Limb (tissue), 2 donors: Measurements from ENCODE around the gene DHCR7.
"Not testable (repeated sequence)": the region's sequence is repeated elsewhere in the genome, so short reads cannot be mapped to it uniquely, and the experiment has no call there.

Experiments used
- DNase-seq, 2 donors: peaks; one replicate each; pipeline ENCODE4 v3.0.0-alpha.2; 2016; ENCODE audit errors: extremely low spot score in 2 of 2

The DHCR7 gene

DNA sequence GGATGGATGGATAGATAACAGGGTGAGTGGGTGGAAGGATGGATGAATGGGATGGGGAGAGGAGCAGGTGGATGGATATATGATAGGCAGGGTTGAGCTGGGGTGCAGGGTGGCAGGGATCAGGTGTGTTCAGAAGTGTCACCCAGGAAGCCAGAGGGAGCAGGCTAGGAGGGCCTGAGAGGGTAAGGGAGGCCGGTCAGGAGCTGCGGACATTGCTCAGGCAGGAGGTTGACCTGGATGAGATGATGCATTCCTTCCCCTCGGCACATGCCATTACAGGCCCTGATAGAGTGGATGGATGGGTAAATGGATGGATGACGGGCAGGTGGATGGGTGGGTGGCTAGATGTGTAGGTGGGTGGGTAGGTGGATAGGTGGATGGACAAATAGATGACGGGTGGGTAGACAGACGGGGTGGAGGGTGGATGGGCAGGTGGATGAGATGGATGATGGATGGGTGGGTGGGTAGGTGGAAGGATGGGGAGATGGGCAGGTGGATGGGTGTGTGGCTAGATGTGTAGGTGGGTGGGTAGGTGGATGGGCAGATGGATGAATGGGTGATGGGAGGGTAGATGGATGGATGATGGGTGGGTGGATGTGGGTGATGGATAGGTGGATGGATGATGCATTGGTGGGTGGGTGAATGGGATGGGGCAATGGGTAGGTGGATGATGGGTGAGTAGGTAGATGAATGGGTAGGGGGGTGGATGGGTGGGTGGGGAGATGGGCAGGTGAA lies 8.0 kb downstream of the DHCR7 start:
- no peak for DNase-seq

DNA sequence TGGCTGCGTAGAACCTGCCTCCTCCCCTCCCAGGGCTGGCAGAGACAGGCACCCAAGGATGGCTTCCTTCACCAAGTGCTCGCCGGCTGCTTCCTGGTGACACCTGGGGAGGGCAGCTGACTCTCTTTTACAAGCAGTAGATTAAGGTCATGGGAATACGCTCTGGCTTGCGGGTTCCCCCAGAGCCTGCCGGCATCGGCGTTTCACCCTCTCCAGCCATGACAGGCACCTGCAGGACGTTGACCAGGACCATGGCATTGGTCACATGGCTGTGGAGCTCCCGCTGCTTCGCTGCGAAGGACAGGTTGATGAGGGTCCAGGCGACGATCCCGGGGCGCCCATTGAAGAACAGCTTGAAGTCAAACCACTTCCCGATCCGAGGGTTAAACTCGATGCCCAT lies 9.5 kb downstream of the DHCR7 start:
- DNase-seq = no peak

DNA sequence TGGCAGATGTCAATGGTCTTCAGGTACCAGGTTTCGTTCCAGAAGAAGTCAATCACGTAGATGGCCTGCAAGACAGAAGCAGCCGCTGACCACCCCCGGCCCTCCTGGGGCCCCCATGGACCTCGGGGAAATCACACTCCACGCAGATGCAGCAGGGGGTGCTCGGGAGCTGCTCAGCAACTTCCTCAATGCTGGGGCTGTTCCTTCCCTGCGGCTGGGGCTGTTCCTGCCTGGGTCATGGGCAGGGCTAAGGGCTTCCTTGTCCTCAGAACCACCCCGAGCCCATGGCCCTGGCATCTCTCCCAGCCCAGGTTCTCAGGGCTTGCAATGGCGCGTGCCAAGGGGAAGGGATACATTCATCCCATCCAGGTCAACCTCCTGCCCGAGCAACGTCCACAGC lies 10.3 kb downstream of the DHCR7 start:
- DNase-seq = no peak

DNA sequence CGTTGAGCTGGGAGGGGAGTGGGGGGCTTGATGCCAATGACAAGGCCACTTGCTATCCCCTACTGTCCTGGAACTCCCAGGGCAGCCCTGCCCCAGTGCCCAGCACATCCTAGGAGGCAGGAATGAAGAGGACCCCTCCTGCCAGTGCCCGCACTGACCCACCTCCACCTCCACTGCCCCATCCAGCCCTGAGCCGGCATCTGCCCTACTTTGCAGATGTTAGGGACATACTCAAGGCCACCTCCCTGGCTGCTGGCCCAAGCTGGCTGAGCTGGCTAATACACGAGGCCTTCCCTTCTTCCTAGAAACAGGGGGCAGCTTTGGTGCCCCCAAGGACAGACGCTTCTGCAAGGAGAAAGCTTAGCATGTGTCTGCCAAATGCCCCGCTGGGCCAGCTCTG lies 10.8 kb downstream of the DHCR7 start:
- DNase-seq = no peak

DNA sequence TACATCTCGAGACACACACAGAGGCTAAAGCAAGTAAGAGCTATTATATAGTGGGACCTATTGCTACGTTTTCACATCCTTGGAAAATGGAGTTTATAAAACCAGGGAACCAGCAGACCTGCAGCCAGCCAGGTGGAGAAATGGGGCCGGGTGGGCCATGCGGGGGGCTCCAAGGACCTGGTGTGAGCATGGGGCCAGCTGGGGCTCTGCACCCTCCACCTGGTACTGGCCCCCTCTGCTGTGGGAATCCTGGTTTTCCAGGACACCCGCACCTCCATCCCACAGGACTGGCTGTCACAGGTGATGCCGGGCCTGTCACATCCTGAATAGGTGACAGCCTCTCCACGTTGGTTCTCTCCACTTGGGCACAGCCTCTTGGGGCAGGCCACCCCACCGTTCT lies 11.3 kb downstream of the DHCR7 start:
- no peak for DNase-seq

DNA sequence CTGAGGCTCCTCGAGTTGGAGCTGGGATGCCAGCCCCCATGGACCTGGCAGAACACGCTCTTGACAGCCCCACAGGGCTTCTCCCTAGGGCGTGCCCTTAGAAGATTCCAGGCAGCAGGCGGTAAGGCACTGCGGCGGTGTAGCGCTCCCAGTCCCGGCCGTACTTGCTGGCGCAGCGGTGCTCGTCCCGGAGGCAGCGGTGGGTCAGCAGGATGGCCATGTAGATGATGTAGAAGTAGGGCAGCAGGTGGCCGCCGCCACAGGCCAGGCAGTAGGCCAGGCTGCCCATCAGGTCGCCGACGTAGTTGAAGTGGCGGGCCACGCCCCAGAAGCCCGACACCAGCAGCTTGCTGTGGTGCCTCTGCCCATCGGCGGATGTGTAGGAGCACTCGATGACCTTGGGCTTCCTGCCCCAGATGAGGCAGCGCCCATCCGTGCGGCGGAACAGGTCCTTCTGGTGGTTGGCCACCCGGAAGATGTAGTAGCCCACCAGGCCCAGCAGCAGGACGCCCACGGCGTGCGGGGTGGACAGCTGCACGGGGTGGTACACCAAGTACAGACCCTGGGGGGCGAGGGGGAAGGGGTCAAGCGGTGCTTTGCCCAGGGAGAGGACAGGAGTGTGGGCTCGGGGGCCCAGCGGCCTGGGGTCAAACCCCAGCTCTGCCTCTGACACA lies 12.8 kb downstream of the DHCR7 start:
- no peak for DNase-seq

DNA sequence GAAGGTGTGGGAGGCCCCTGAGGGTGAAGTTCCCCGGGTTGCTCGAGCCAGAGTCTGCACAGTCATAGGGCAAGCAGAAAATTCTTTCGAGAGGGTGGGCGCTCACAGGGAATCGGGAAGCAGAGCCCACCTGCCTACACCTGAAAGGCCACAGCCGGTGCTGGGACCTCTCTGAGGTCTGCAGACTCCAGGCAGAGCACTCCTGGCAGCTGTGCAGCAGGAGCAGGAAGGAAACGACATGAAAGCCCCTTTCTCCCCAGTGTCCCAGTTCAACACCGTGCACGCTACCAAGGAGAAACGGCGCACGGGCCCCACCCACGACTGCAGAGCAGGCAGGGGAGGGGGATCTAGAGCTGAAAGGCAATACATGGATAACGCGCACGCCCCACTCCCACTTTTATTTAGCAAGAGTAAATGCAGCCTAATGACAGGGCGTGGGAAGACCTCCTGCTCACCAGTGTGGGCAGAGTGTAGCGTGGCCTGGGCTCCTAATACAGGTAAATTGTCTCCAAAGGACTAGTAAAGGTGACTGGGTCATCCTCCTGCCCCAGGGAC lies 13.5 kb downstream of the DHCR7 start:
- no peak for DNase-seq

DNA sequence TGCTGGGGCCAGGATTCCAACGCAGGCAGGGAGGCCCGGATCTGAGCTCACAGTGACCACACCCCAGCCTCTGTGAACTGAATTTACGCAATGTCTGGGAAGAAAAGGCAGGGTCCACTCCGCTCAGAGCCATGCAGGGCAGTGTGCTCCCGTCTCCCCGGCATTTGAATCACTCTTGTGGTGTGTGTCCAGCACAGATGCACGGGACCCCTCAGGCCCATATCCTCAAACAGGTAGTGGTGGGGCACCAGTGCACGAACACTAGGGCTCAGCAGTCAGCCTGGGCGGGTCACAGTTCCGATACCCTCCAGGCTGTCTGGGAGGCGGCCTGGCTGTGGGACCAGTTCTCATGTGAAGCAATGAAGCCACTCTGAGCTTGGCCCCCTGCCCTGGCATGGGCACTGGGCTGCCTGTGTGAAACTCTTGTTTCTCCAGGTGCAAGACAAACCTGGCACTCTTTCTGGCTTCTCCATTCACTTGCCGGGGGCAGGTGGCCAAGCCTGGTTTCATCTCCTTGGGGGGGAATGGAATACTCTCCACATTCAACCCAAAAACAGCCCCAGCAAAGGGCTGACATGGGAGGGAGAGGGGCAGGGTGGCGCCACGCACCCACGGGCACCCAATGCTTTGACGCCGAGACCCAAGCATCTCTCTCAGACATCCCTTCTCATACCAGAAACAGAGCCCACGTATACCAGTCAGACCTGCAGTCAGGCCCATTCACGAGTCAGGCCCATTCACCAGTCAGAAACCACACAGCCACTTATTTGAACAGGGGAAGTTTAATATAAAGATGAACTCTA lies 14.3 kb downstream of the DHCR7 start:
- no peak for DNase-seq

DNA sequence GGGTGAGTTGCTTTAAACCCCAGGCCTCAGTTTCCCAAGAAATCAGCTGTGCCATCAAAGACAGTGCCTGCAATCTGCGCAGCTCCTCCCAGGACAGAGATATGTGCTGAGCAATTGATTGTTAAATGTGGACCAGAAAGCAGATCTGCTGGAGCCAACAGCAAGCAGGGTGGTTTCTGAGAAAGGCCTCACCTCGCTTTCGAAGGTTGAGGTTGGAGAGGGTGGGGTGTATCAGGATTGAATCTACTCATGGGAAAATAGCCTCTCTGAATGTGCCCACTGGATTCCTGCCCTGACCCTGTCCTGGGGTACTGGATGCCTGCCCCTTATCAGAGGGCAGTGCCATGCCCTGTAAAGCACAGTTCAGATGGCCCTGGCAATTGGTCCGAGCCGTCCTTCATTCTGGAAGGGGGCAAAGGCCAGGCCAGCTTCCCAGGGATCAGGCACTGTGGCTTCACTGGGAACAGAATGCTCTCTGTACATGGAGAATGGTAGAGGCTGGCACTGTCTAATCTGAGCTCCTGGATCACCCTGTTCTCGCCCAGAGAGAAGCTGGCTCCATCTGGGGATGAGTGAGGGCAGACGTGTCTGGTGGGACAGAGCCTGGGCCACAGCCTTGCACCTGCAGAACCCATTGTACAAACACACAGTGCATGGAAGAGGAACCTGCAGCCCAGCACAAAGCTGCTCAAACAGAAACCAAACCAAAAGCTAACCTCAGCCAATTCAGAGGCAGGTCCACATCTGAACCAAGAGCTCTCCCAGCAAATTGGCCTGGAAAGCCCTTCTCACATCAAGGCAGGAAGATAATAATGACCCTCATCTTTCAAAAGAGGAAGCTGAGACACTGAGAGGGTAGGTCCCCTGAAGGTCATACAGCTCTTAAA lies 15.2 kb downstream of the DHCR7 start:
- DNase-seq = no peak

DNA sequence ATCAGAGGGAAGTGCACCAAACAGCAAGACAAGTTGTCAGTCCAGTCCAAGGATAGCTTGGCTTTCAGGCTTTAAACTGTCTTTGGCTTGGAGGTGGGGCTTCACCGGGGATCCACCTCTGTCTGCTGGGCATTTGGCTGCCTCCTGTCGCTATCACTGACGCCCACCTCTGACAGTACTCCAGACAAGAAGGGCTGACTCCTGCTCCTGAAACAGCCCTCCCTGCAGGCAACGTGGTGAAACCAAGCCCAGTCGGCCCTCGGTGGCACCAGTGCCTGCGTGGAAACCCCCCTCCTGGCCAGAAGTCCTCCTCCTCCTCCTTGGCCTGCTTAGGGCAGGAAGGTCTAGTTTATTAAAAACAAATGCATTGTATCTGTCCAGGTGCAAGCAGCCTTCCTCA lies 16.9 kb downstream of the DHCR7 start:
- no peak for DNase-seq

DNA sequence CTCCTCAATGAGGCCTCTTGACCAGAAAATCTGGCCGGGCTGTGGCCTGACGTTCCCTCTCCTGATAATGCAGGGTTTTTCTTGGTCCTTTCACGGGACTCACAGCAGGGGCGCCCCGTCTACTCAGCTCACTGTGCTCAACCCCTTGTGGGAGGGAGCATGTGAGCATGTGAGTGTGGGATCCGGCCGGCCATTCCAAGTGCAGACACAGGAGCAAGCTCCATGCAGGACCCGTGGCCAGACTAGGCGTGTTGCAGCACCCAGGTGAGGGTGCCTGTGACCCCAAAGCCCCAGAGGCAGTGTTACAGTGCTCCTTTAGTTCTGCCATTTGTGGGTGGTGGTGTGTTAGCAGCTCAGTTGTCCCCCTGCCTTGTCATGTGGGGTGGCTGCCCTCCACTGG lies 18.0 kb downstream of the DHCR7 start:
- DNase-seq = no peak

DNA sequence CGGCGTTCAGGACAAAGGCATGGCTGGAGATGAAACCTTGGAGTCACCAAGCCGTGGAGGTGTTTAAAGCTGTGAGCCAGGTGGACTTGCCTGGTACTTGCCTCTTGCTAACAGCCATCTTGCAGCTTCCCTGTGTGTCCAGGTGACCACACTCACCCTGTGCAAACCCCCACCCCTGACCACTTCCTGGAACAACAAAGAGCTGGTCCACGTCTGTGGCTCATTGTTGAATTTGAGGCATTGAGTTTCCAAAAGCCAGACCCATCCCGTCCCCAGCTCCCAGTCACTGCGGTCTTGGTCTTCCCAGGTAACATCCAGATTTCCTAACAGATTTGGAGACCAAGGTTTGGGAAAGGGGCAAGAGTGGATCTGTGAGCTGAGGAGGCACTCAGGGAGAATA lies 18.5 kb downstream of the DHCR7 start:
- DNase-seq = no peak

DNA sequence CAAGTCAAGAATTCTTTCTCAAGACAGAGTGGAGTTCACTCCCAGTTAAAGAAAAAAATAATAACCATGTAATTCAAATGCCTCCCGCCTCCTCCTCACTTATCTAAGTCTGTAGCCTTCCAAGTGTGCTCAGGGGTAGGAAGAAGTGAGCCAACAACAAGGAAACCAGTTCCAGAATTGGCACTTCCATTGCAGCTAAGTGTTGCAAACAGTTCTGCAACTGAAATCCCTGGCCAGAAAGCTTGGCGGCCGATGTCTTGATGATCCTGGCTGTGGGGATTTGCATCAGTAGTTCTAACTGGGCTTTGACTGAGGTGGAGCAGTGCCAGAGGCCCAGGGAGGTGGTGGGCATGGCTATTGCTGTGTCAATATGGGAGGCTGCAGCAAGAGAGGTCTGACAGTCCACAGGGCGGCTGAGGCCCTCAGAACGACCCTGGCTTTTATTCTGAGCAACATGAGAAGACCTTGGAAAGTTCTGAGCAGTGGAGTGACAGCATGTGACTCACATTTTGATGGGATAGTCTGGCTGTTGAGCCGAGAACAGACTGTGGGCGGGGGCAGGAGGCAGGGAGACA lies 19.2 kb downstream of the DHCR7 start:
- DNase-seq = no peak

DNA sequence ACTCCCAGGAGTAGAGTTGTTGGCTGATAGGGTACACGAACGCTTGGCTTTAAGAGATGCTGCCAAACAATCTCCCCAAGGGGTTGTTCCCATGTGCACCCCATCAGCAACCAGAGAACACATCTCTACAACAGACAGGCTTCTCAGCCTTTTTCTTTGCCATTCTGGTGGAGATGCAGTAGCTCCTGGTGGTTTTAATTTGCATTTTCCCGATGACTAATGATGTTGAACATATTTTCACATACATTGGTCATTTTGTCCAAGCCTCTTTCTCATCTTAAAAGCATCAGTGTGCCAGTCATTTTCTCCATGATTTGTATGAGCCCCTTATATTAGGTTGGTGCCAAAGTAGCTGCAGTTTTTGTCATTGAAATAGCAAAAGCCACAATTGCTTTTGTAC lies 21.8 kb downstream of the DHCR7 start:
- DNase-seq = no peak

DNA sequence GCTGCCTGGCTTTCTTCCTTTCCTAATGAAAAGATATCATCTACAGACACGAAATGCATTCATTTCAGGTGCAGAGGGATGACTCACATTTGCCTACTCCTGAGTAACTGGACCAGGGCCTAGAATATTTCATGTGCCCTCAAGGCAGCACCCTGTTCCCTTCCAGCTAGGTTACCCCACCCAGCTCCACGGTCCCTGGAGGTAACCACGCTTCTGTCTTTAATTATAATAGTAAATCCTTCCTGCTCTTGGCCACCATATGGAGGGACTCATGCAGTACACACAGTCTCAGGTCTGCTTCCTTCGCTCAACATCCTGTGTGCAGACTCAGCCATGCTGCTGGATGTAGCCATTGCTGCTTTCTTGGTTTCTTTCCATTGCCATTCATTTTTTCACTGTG lies 22.3 kb downstream of the DHCR7 start:
- DNase-seq = no peak

DNA sequence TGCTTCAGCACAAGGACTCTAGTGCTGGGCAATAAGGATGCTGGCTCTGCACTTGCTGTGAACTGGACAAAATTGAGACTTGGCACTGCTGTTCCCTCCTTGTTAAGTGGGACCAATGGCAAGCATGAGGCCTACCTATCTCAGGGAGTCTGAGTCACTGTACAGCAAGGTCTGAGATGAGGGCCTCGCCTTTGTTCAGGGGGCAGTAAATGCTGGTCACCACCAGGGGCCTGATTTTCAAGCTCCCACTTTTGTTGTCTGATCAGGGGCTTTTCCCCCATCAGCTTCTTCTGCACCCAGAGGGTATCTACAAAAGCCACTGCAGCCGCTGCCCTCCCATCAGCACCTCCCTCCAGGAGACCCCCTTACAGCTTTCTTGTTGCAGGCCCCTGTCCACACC lies 22.8 kb downstream of the DHCR7 start:
- DNase-seq = no peak

DNA sequence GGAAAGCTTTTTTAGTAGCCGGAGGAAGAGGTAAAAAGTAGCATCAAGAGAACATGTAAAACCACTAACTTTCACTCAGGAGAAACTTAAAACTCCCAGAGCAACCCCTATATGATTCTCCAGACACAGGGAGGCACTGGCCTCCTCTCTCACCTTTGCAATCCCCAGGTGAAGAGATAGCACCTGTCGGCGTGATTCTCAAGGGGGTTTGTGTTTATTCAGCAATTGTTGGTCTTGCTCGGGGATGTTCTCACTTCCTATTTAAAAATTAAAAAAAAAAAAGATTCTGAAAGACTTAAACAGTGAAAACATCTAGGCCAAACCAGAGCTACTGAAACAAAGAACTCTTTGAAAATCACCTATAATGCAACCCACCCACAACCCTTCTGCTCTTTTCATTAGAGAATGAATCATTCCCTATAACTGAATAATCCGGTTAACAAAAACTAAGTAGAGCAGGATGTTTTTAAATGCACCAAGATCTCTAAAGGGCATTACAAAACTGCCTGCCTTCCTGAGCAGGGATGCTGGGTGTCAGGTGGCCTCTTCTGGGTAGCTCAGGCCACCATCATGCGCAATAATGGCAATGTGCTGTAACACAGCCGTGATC lies 24.9 kb downstream of the DHCR7 start:
- DNase-seq = no peak

DNA sequence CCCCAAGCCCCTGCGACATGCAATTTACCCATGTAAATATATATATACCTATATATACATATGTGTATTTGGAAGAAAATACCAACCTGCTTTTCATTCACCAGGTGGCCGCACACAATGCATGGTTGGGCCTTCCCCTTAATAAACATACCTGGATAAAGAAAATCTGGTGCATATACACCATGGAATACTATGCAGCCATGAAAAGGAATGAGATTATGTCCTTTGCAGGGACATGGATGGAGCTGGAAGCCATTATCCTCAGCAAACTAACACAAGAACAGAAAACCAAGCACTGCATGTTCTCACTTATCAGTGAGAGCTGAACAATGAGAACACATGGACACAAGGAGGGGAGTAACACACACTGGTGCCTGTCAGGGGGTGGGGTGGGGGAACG lies 25.9 kb downstream of the DHCR7 start:
- DNase-seq = not testable (repeated sequence)

DNA sequence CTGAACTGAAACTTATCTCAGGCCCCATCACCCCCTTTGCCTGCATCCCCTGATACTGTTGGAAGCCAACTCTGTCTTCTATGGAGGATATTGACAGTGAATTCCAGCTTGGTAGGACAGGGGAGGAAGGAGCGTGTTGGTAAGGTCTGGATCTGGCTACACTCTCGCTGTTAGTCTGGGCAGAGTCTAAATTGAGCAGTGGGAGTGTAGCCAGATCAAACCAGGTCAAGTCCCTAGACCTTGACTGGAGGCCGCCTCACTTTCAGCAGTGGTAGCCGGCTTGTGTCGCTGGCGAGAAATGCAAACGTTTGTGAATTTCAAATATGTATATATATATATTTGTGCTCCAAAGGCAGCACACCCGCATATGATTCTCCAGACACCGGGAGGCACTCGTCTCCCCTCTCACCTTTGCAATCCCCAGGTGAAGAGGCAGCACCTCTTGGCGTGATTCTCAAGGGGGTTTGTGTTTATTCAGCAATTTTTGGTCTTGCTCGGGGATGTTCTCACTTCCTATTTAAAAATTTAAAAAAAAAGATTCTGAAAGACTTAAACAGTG lies 26.7 kb downstream of the DHCR7 start:
- no peak for DNase-seq
